Mesangial cell (primary cell): ENCODE results near the gene B3GALT4. TPM values are rescaled to one million over a fixed set of nuclear protein-coding genes. Genes with fewer than 3 reads are reported as not detected.

Experiments
- total RNA-seq: library from RNA; depleted of rRNA; stranded (reverse); fragments of >200 nt; gene quantifications from 2 replicates; pipeline ENCODE4 v1.2.3, GENCODE V29; 2015

Gene B3GALT4
- 3.7 and 16.6 TPM in 2 replicates for total RNA-seq

DNA sequence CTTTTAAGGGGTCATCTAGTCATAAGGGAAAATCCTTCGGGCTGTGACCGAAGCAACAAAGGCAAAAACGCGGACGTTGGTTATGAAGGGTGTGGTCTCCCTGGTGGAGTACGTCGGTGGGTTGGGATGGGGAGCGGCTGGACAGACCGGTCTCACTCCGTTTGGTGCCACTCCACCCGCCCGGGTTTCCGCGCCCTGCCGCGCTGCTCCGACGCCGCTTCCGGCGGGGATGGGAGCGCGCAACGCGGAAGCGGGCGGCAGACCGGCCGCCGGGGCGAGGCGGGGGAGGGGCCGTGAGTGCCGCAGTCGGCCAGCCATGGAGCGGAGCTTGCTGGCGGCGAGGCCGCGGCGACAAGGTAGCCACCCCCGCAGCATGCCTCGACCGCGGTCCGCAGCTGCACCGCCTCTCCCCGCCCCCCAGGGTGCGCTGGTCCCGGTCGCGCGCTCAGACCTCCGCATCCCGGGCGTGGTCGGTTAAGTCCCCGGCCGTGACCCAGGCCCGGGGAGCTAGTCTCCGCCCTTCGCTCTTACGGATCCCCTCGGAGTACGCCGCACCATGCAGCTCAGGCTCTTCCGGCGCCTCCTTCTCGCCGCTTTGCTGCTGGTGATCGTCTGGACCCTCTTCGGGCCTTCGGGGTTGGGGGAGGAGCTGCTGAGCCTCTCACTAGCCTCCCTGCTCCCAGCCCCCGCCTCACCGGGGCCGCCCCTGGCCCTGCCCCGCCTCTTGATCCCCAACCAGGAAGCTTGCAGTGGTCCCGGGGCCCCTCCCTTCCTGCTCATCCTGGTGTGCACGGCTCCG is at the start of gene B3GALT4:
Gene B3GALT4, plus strand, starts transcription at position 260 of the 799 bp plus-strand sequence. Its CDS starts 297 bp downstream, at position 557.

GRCh38 chr6:33271468-33272274 is 5.3 kb upstream of the B3GALT4 start, which contains the start of the genes RPS18 and VPS52:
RPS18 (plus strand) TSS chr6:33272075; CDS start chr6:33272120, 45 bp downstream.
VPS52 (minus strand) TSS chr6:33271876; CDS start chr6:33271675, 201 bp downstream.

DNA sequence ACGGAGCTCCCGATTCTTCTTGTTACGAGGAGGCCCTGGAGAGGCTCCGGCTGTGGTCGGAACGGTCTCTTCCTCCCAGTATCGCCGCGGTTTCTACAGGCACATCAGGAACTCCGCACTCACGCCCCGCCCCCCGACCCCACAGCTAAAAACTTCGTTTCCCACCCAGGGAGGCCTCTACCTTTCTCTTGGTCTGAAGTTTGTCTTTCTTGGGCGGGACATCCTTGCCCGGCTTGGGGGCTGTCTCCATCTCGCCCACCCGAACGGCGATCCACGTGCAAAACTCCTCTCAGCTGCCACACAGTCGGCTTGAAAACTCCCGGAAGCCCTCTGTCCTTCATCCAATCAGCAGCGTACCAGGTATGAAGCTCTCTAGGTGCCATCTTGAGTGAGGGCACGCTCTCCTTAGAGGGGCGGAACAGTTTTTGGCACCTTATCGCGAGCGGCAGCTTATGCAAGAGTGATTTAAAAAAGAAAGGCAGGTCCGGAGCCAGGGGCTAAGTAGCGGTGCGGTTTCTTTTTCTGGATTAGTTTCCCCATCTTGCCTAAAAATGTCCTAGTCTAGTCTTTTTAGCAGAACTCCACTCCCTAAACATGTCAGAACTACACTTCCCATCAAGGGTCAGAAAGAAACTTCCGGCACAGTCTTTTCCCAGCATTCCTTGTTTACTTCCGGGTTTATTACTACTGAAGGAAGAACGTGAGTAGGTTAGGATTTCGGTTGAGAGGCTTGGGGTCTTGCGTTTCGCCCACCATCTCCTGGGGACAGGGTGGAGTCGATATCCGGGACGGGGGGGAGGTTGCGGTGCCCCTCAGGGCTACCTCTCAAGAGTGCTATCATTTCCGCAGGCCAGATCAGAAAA is 12.2 kb downstream of the B3GALT4 start, which contains the start of the genes PFDN6 and WDR46:
Gene PFDN6, plus strand, starts transcription at position 681 of the 863 bp plus-strand sequence. CDS start 256 bp downstream, outside the sequence.
Gene WDR46, minus strand, starts transcription at position 319 of the 863 bp plus-strand sequence. Its CDS starts 69 bp downstream, at position 250.

GRCh38 chr6:33298773-33299236 is 21.9 kb downstream of the B3GALT4 start, which contains the start of gene RGL2:
RGL2 (minus strand) TSS chr6:33298942; CDS start chr6:33298610, 332 bp downstream.

GRCh38 chr6:33313709-33314514 is 37.0 kb downstream of the B3GALT4 start, which contains the start of gene TAPBP:
TAPBP (minus strand) TSS chr6:33314078; CDS start chr6:33314041, 37 bp downstream.

DNA sequence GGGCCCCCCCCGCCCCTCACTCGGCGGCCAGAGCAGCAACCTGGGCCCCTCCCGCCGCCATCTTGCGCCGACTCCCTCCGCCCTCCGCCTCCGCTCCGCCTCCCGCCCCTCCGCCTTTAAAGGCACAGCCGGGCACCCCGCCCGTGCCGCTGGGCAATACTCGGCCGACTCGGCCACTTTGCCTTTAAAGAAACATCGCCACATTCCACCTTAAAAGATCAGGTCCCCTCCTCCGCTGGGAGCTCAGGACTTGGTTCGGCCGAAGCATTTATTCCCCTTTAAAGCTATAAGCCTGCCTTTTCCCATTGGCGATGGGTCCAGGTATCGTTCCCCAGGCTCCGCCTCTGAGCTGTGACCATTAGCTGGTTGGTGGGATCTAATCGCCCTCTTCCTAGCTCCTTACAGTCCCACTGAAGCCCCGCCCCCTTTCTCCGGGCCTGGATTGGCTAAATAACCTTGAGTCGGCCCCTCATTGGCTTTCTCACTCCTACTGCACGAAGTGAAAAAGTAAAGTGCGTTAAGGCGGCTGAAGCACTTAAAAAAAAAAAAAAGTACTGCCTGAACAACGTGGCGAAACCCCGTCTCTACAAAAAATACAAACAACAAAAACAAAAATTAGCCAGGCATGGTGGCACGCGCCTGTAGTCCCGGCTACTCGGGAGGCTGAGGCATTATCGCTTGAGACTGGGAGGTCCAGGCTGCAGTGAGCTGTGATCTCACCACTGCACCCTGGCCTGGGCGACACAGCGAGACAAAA is 40.9 kb downstream of the B3GALT4 start, which contains the start of gene ZBTB22:
Gene ZBTB22, minus strand, starts transcription at position 76 of the 757 bp plus-strand sequence. CDS start 828 bp downstream, outside the sequence.

Other genes with a start within 250 kb of the B3GALT4 start
- gene HLA-DPA1, start 203.5 kb upstream of the B3GALT4 start, total RNA-seq, result 6.5 TPM in 1 of 2 replicates, not detected in the other
- 6.8 and 41.1 TPM in 2 replicates for gene HLA-DPB1, start 201.1 kb upstream of the B3GALT4 start, total RNA-seq
- 0.33 and 0.63 TPM in 2 replicates for gene COL11A2, start 84.7 kb upstream of the B3GALT4 start, total RNA-seq
- 17.8 and 24.0 TPM in 2 replicates for gene RXRB, start 76.5 kb upstream of the B3GALT4 start, total RNA-seq
- 107 and 109 TPM in 2 replicates for gene SLC39A7, start 76.3 kb upstream of the B3GALT4 start, total RNA-seq
- gene HSD17B8, start 72.5 kb upstream of the B3GALT4 start, total RNA-seq, result 17.4 and 30.6 TPM in 2 replicates
- gene RING1, start 68.6 kb upstream of the B3GALT4 start, total RNA-seq, result 18.4 and 27.4 TPM in 2 replicates
- gene VPS52, start 5.2 kb upstream of the B3GALT4 start, total RNA-seq, result 33.6 and 34.9 TPM in 2 replicates
- gene RPS18, start 5.0 kb upstream of the B3GALT4 start, total RNA-seq, result 2,376 and 3,028 TPM in 2 replicates
- 45.5 and 86.5 TPM in 2 replicates for gene WDR46, start 12.1 kb downstream of the B3GALT4 start, total RNA-seq
- 39.6 and 67.3 TPM in 2 replicates for gene PFDN6, start 12.5 kb downstream of the B3GALT4 start, total RNA-seq
- 27.1 and 50.1 TPM in 2 replicates for gene RGL2, start 21.8 kb downstream of the B3GALT4 start, total RNA-seq
- 182 and 475 TPM in 2 replicates for gene TAPBP, start 37.0 kb downstream of the B3GALT4 start, total RNA-seq
- 14.3 and 27.6 TPM in 2 replicates for gene ZBTB22, start 40.6 kb downstream of the B3GALT4 start, total RNA-seq
- gene DAXX, start 45.8 kb downstream of the B3GALT4 start, total RNA-seq, result 27.1 and 41.7 TPM in 2 replicates
- 9.0 and 126 TPM in 2 replicates for gene KIFC1, start 114.7 kb downstream of the B3GALT4 start, total RNA-seq
- 22.3 and 28.0 TPM in 2 replicates for gene PHF1, start 133.9 kb downstream of the B3GALT4 start, total RNA-seq
- gene CUTA, start 141.0 kb downstream of the B3GALT4 start, total RNA-seq, result 267 and 351 TPM in 2 replicates
- 2.3 and 8.4 TPM in 2 replicates for gene SYNGAP1, start 142.9 kb downstream of the B3GALT4 start, total RNA-seq
- gene ZBTB9, start 177.5 kb downstream of the B3GALT4 start, total RNA-seq, result 6.0 and 7.1 TPM in 2 replicates